GM13977 (cell line): ENCODE measurements around the gene SLC6A4.

Source experiments
- DNase-seq: peaks from one replicate; pipeline ENCODE4 v3.0.0; 2012; ENCODE audit warnings: low spot score
- in situ Hi-C: fragments of 300-500 bp; cut with MboI; formaldehyde crosslinking; loops from one replicate; pipeline ENCODE4 v1.12.0; 2022; ENCODE audit warnings: low sequenced_read_pairs, low pct_unique_long_range_greater_than_20kb, mixed read lengths, inconsistent platforms; ENCODE audit not compliant: unreplicated experiment
- TF ChIP-seq, protein P1 (sequence below): IDR thresholded peaks from 2 replicates; pipeline ENCODE4 v1.5.1; 2012; ENCODE audit warnings: mild to moderate bottlenecking, control low read depth; ENCODE audit not compliant: insufficient read depth; ENCODE audit errors: extremely low read depth, missing control alignments

SLC6A4 gene

DNA sequence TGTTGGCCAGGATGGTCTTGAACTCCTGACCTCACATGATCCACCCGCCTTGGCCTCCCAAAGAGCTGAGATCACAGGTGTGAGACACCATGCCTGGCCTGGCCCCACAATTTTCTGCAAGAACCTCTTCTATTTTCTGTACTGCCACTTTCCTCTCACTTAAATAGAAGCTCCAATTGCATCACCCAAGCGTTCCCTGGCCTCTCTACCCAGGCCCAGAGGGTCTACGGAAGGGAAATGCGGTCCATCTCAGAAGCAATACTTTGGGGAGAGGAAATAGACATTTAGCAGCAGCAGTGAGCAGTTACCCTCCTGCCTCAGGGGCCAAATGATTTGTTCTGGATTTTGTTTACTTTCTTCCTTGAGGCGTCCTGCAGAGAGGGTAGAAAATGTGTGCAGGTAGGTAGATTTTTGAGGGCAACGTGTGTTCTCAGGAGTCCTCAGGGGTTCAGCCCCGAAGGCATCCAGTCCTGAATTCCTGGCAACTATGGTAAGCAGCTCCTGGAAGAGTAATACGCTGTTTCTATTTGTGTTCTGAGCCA, 11.0 kb downstream of the SLC6A4 start:
- in situ Hi-C loops: no loop called here
- TF ChIP-seq, protein P1, sequence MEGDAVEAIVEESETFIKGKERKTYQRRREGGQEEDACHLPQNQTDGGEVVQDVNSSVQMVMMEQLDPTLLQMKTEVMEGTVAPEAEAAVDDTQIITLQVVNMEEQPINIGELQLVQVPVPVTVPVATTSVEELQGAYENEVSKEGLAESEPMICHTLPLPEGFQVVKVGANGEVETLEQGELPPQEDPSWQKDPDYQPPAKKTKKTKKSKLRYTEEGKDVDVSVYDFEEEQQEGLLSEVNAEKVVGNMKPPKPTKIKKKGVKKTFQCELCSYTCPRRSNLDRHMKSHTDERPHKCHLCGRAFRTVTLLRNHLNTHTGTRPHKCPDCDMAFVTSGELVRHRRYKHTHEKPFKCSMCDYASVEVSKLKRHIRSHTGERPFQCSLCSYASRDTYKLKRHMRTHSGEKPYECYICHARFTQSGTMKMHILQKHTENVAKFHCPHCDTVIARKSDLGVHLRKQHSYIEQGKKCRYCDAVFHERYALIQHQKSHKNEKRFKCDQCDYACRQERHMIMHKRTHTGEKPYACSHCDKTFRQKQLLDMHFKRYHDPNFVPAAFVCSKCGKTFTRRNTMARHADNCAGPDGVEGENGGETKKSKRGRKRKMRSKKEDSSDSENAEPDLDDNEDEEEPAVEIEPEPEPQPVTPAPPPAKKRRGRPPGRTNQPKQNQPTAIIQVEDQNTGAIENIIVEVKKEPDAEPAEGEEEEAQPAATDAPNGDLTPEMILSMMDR: no peak
- DNase-seq: no peak

DNA sequence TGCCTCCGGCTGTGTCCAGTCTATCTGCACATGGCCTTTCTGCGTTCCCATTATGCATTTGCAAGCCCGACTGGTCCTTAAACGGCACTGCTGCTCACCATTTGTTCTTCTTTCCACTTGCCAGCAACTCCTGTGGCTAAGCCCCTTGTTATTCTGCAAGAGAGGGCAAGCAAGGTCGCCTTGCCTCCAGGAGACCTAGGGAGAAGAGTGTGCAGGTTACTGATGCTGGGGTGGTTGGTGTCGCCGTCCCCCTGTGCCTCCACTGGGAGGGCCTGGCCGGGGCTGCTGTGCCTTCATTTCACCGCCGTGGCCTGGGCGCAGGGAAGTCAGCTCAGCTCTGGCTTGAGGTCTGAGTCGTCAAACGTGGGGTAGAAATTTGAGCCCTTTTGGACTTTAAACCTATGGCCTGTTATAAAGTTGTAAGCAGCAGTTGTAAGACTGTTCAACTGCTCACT, 12.7 kb downstream of the SLC6A4 start:
- in situ Hi-C loops: no loop called here
- TF ChIP-seq, protein P1: no peak
- no peak for DNase-seq

GRCh38 chr17:30222251-30222650, 13.2 kb downstream of the SLC6A4 start:
- TF ChIP-seq, protein P1: no peak
- no peak for DNase-seq
- in situ Hi-C loops: no loop called here

DNA sequence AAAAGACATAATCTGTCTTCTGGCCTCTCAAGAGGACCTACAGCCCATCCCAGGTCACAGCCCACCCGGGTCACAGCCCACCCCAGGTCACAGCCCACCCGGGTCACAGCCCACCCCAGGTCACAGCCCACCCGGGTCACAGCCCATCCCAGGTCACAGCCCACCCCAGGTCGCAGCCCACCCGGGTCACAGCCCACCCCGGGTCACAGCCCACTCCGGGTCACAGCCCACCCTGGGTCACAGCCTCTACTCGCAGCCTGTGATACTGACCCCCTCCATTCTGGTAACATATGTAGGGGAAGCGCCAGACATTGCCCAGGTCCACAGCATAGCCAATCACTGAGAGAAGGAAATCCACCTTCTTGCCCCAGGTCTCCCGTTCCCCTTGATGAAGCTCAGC, 14.2 kb downstream of the SLC6A4 start:
- TF ChIP-seq, protein P1: no peak
- DNase-seq: no peak
- in situ Hi-C loops: no loop called here

GRCh38 chr17:30220414-30220813, 15.1 kb downstream of the SLC6A4 start:
- in situ Hi-C loops: no loop called here
- DNase-seq: no peak
- TF ChIP-seq, protein P1: no peak

DNA sequence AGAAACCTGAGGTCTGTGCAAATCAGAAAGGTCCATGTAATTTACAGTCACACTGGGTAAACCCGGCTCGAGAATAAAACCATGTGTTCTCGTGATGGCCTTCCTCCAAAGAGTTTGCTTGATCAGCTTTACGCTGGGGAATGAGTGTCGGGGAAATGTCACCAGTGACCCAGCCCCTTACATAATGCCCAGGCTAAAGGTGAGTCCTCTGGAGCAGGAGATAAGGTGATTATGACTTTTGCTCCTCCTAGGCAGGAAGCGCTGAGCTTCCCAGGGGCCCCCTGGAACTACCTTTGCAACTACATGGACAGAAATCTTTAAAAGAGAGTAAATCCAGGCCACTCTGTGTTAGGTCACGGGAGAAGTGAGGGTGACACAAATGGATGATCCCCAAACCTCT, 15.7 kb downstream of the SLC6A4 start:
- in situ Hi-C loops: no loop called here
- TF ChIP-seq, protein P1: no peak
- no peak for DNase-seq
